ENCODE results near the gene CCDC102A. TPM values are rescaled to one million over a fixed set of nuclear protein-coding genes. Genes with fewer than 3 reads are reported as not detected.

CCDC102A gene
- total and polyA plus RNA-seq, 2 donors, result 6.8 to 8.7 TPM

- no peak overlapping the region for H3K4me3 ChIP-seq (ENCODE audit: low read length in 2 of 2)
- no peak overlapping the region for H3K27ac ChIP-seq (ENCODE audit: low read depth in 1 of 2, low read length in 1 of 2)
- peaks cover 0 to 3% of the 10 kb centered on the region in 2 donors for H3K4me1 ChIP-seq (ENCODE audit: control insufficient read depth in 2 of 2, insufficient read depth in 2 of 2, low read length in 2 of 2)
- no peaks in the 10 kb centered on the region for H3K27me3 ChIP-seq (ENCODE audit: control insufficient read depth in 2 of 2, insufficient read depth in 1 of 2, low read length in 1 of 2)
- WGBS, result 94% methylated on average over 10 of the region's 10 CpGs
- no peak for DNase-seq (ENCODE audit: low read depth in 6 of 9, low spot score in 9 of 9)
- H3K9me3 ChIP-seq (ENCODE audit: control insufficient read depth in 2 of 2, insufficient read depth in 1 of 2, low read length in 1 of 2), result no peaks in the 10 kb centered on the region
- H3K36me3 ChIP-seq (ENCODE audit: control insufficient read depth in 2 of 2, insufficient read depth in 2 of 2, low read length in 1 of 2), result peaks cover 13 to 22% of the 10 kb centered on the region in 2 donors
Measured at GRCh38 chr16:57510016-57510871, 26.1 kb downstream of the CCDC102A start.

DNA sequence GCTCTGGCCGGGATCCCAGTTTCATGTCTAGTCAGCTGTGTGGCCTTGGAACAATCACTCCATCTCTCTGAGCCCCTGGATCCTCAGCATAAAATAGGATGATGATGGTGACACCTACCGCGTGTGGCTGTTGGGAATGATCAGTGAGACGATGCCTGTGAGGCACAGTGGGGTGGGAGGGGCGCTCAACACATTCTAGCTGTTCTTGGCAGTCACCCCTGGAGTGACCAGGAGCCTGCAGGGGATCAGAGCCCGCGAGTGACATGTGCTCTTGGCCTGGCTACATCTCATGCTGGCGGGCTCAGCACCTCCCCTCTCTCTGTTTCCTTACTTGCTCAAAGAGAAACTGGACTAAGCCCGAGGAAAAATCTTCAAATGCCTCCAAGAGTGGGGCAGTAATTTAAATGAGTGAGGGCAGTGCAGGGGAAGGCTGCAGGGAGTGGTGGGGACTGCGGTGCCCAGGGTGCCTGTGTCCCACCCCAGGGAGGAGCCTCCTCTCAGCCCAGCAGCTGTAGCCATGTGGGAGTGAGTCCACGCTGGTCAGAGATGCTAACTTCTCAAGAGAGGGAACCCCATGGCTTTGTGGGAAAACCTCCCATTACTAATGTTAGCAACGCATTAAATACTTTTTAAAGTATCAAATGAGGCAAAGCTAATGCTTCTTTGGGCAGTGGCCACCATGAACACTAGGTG is 27.0 kb downstream of the CCDC102A start:
- WGBS, result 96% methylated on average over 12 of the region's 12 CpGs
- no peak overlapping the region for H3K4me3 ChIP-seq (ENCODE audit: low read length in 2 of 2)
- H3K27ac ChIP-seq (ENCODE audit: low read depth in 1 of 2, low read length in 1 of 2), result no peak overlapping the region
- H3K27me3 ChIP-seq (ENCODE audit: control insufficient read depth in 2 of 2, insufficient read depth in 1 of 2, low read length in 1 of 2), result no peaks in the 10 kb centered on the region
- no peak for DNase-seq (ENCODE audit: low read depth in 6 of 9, low spot score in 9 of 9)
- H3K9me3 ChIP-seq (ENCODE audit: control insufficient read depth in 2 of 2, insufficient read depth in 1 of 2, low read length in 1 of 2), result no peaks in the 10 kb centered on the region
- H3K4me1 ChIP-seq (ENCODE audit: control insufficient read depth in 2 of 2, insufficient read depth in 2 of 2, low read length in 2 of 2), result peaks cover 0 to 3% of the 10 kb centered on the region in 2 donors
- H3K36me3 ChIP-seq (ENCODE audit: control insufficient read depth in 2 of 2, insufficient read depth in 2 of 2, low read length in 1 of 2), result peaks cover 13 to 16% of the 10 kb centered on the region in 2 donors

DNA sequence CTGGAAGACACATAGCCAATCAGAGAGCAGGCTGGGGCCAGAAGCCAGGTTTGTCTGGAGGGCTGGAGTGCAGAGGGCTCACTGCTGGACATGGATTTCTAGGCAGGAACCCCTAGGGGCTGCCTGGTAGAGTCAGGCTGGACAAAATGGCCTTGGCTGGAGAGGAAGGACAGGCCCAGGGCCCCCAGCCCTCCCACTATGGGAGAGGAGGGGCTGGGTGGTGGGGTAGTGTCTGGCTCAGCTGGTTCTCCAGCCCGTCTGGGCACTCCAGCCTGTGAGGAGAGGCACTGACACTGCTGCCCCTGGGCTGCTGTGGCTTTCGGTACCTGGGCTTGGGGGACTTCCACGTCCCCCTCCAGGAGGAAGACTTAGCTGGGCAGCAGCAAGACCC is 28.3 kb downstream of the CCDC102A start:
- Histone ChIP-seq H3K4me3 (ENCODE audit: low read length in 2 of 2) (no peak overlapping the region), H3K27ac (ENCODE audit: low read depth in 1 of 2, low read length in 1 of 2) (no peak overlapping the region), H3K4me1 (ENCODE audit: control insufficient read depth in 2 of 2, insufficient read depth in 2 of 2, low read length in 2 of 2) (peaks cover 0 to 3% of the 10 kb centered on the region in 2 donors), H3K36me3 (ENCODE audit: control insufficient read depth in 2 of 2, insufficient read depth in 2 of 2, low read length in 1 of 2) (peaks cover 5 to 9% of the 10 kb centered on the region in 2 donors), H3K27me3 (ENCODE audit: control insufficient read depth in 2 of 2, insufficient read depth in 1 of 2, low read length in 1 of 2) (no peaks in the 10 kb centered on the region), H3K9me3 (ENCODE audit: control insufficient read depth in 2 of 2, insufficient read depth in 1 of 2, low read length in 1 of 2) (no peaks in the 10 kb centered on the region)
- DNase-seq (ENCODE audit: low read depth in 6 of 9, low spot score in 9 of 9), result no peak
- WGBS, result 91% methylated on average over 3 of the region's 3 CpGs

- H3K27me3 ChIP-seq (ENCODE audit: control insufficient read depth in 2 of 2, insufficient read depth in 1 of 2, low read length in 1 of 2), result no peaks in the 10 kb centered on the region
- no peak overlapping the region for H3K27ac ChIP-seq (ENCODE audit: low read depth in 1 of 2, low read length in 1 of 2)
- peaks cover 0 to 3% of the 10 kb centered on the region in 2 donors for H3K4me1 ChIP-seq (ENCODE audit: control insufficient read depth in 2 of 2, insufficient read depth in 2 of 2, low read length in 2 of 2)
- H3K9me3 ChIP-seq (ENCODE audit: control insufficient read depth in 2 of 2, insufficient read depth in 1 of 2, low read length in 1 of 2), result no peaks in the 10 kb centered on the region
- H3K4me3 ChIP-seq (ENCODE audit: low read length in 2 of 2), result no peak overlapping the region
- H3K36me3 ChIP-seq (ENCODE audit: control insufficient read depth in 2 of 2, insufficient read depth in 2 of 2, low read length in 1 of 2), result peaks cover 0 to 4% of the 10 kb centered on the region in 2 donors
- 87% methylated on average over 13 of the region's 13 CpGs for WGBS
- no peak for DNase-seq (ENCODE audit: low read depth in 6 of 9, low spot score in 9 of 9)
Measured at GRCh38 chr16:57507136-57508034, 29.0 kb downstream of the CCDC102A start.

DNA sequence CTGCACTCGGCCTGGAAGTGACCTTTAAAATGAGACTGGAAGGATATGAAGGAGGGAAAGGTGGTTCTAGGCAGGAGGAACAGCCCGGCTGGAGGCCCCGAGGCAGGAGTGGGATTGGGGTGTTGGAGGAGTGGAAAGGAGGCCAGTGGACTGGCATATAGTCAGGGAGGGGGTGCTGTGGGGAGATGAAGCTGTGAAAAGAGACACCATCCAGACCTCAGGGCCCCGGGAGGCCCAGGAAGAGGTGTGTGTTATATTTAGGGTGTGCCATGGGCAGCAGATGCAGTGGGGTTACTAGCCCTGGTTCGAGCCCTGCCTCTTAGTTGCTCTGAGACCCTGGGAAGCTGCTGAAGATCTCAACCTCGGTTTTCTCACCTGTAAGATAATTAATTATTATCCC is 31.2 kb downstream of the CCDC102A start:
- Histone ChIP-seq H3K27me3 (ENCODE audit: control insufficient read depth in 2 of 2, insufficient read depth in 1 of 2, low read length in 1 of 2) (no peaks in the 10 kb centered on the region), H3K9me3 (ENCODE audit: control insufficient read depth in 2 of 2, insufficient read depth in 1 of 2, low read length in 1 of 2) (no peaks in the 10 kb centered on the region), H3K36me3 (ENCODE audit: control insufficient read depth in 2 of 2, insufficient read depth in 2 of 2, low read length in 1 of 2) (no peaks in the 10 kb centered on the region), H3K4me3 (ENCODE audit: low read length in 2 of 2) (no peak overlapping the region), H3K27ac (ENCODE audit: low read depth in 1 of 2, low read length in 1 of 2) (no peak overlapping the region), H3K4me1 (ENCODE audit: control insufficient read depth in 2 of 2, insufficient read depth in 2 of 2, low read length in 2 of 2) (peaks cover 0 to 12% of the 10 kb centered on the region in 2 donors)
- WGBS, result 89% methylated on average over 6 of the region's 6 CpGs
- no peak for DNase-seq (ENCODE audit: low read depth in 6 of 9, low spot score in 9 of 9)

- H3K36me3 ChIP-seq (ENCODE audit: control insufficient read depth in 2 of 2, insufficient read depth in 2 of 2, low read length in 1 of 2), result no peaks in the 10 kb centered on the region
- no peak for DNase-seq (ENCODE audit: low read depth in 6 of 9, low spot score in 9 of 9)
- H3K4me1 ChIP-seq (ENCODE audit: control insufficient read depth in 2 of 2, insufficient read depth in 2 of 2, low read length in 2 of 2), result peaks cover 0 to 15% of the 10 kb centered on the region in 2 donors
- no peaks in the 10 kb centered on the region for H3K27me3 ChIP-seq (ENCODE audit: control insufficient read depth in 2 of 2, insufficient read depth in 1 of 2, low read length in 1 of 2)
- H3K4me3 ChIP-seq (ENCODE audit: low read length in 2 of 2), result no peak overlapping the region
- no peak overlapping the region for H3K27ac ChIP-seq (ENCODE audit: low read depth in 1 of 2, low read length in 1 of 2)
- WGBS, result 96% methylated on average over 5 of the region's 5 CpGs
- no peaks in the 10 kb centered on the region for H3K9me3 ChIP-seq (ENCODE audit: control insufficient read depth in 2 of 2, insufficient read depth in 1 of 2, low read length in 1 of 2)
Measured at GRCh38 chr16:57504491-57504890, 31.9 kb downstream of the CCDC102A start.

DNA sequence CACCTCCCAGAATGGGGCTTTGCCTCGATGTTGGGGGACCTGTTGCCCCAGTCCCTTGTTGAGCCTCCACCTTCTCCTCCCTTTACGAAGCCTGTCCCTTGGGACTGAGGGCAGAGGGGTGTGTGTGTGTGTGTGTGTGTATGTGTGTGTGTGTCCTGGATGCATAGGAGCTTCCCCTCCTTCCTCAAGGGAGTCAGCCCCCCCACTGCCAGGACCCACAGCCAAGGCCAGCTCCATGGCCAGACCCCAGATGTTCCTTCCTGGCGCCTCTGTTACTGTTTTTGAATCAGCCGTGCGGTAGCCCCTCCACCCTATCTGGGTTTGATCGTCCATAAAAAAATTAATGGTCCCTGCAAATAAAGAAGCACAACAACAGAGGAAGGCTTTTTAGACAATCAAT is 32.4 kb downstream of the CCDC102A start:
- WGBS, result 97% methylated on average over 6 of the region's 6 CpGs
- no peaks in the 10 kb centered on the region for H3K9me3 ChIP-seq (ENCODE audit: control insufficient read depth in 2 of 2, insufficient read depth in 1 of 2, low read length in 1 of 2)
- no peak overlapping the region for H3K27ac ChIP-seq (ENCODE audit: low read depth in 1 of 2, low read length in 1 of 2)
- no peaks in the 10 kb centered on the region for H3K27me3 ChIP-seq (ENCODE audit: control insufficient read depth in 2 of 2, insufficient read depth in 1 of 2, low read length in 1 of 2)
- DNase-seq (ENCODE audit: low read depth in 6 of 9, low spot score in 9 of 9), result no peak
- H3K4me3 ChIP-seq (ENCODE audit: low read length in 2 of 2), result no peak overlapping the region
- no peaks in the 10 kb centered on the region for H3K36me3 ChIP-seq (ENCODE audit: control insufficient read depth in 2 of 2, insufficient read depth in 2 of 2, low read length in 1 of 2)
- peaks cover 0 to 15% of the 10 kb centered on the region in 2 donors for H3K4me1 ChIP-seq (ENCODE audit: control insufficient read depth in 2 of 2, insufficient read depth in 2 of 2, low read length in 2 of 2)

DNA sequence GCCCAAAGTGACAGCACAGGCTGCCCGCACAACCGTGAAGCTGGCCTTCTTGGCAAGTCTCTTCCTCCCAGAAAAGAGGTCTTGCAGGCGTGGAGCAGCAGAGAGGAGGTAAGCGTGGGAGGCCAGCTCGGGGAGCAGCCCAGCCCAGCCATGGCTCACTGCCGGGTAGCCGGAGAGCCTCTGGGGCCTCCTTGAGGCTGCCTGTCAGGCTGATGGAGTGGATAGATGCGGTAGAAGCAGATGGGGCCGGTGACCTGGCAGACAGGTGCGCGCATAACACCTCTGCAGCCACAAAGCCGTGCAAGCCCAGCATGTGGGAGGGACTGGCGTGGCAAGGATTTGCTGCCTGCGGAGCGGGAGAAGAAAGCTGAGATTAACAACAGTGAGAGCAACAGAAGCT is 33.0 kb downstream of the CCDC102A start:
- no peaks in the 10 kb centered on the region for H3K27me3 ChIP-seq (ENCODE audit: control insufficient read depth in 2 of 2, insufficient read depth in 1 of 2, low read length in 1 of 2)
- H3K4me1 ChIP-seq (ENCODE audit: control insufficient read depth in 2 of 2, insufficient read depth in 2 of 2, low read length in 2 of 2), result peaks cover 0 to 15% of the 10 kb centered on the region in 2 donors
- no peaks in the 10 kb centered on the region for H3K36me3 ChIP-seq (ENCODE audit: control insufficient read depth in 2 of 2, insufficient read depth in 2 of 2, low read length in 1 of 2)
- no peaks in the 10 kb centered on the region for H3K9me3 ChIP-seq (ENCODE audit: control insufficient read depth in 2 of 2, insufficient read depth in 1 of 2, low read length in 1 of 2)
- no peak overlapping the region for H3K27ac ChIP-seq (ENCODE audit: low read depth in 1 of 2, low read length in 1 of 2)
- no peak overlapping the region for H3K4me3 ChIP-seq (ENCODE audit: low read length in 2 of 2)
- WGBS, result 92% methylated on average over 15 of the region's 15 CpGs
- DNase-seq (ENCODE audit: low read depth in 6 of 9, low spot score in 9 of 9), result no peak

Data from thymus (tissue), 11 donors.